SKM-1 treated with dmso at 0.1 percent for 144 hours (cell line): Measurements from ENCODE around the gene ZRANB3.
A peak's percentile ranks its signal among the peaks of the same experiment; 100 is the strongest.
"Not testable (repeated sequence)": the region's sequence is repeated elsewhere in the genome, so short reads cannot be mapped to it uniquely, and the experiment has no call there.

Source experiments
- DNase-seq: peaks from one replicate; lab custom pipeline; 2025; ENCODE audit not compliant: unreplicated experiment; lab: John Stamatoyannopoulos, UW

ZRANB3 gene

GRCh38 chr2:135337071-135337470, 193.9 kb downstream of the ZRANB3 start:
- DNase-seq: no peak

- no peak for DNase-seq
These were observed 195.8 kb downstream of the ZRANB3 start for GRCh38 chr2:135335256-135335655.

GRCh38 chr2:135327146-135327545, 203.9 kb downstream of the ZRANB3 start:
- no peak for DNase-seq

GRCh38 chr2:135320465-135321355, 210.3 kb downstream of the ZRANB3 start:
- no peak for DNase-seq

- no peak for DNase-seq
These were observed 212.2 kb downstream of the ZRANB3 start for GRCh38 chr2:135318808-135319207.

- no peak for DNase-seq
These were observed 213.6 kb downstream of the ZRANB3 start for GRCh38 chr2:135317375-135317774.

- no peak for DNase-seq
These were observed 219.1 kb downstream of the ZRANB3 start for GRCh38 chr2:135311962-135312361.

GRCh38 chr2:135311268-135311667, 219.8 kb downstream of the ZRANB3 start:
- no peak for DNase-seq

- no peak for DNase-seq
These were observed 226.3 kb downstream of the ZRANB3 start for GRCh38 chr2:135304694-135305093.

GRCh38 chr2:135299658-135300244, 231.3 kb downstream of the ZRANB3 start:
- DNase-seq: peak; percentile 31

GRCh38 chr2:135299165-135299564, 231.9 kb downstream of the ZRANB3 start:
- DNase-seq: no peak

- DNase-seq: not testable (repeated sequence)
These were observed 243.9 kb downstream of the ZRANB3 start for GRCh38 chr2:135287121-135287520.

- no peak for DNase-seq
These were observed 245.6 kb downstream of the ZRANB3 start for GRCh38 chr2:135285391-135285790.

GRCh38 chr2:135281379-135281778, 249.6 kb downstream of the ZRANB3 start:
- DNase-seq: no peak

GRCh38 chr2:135279209-135279608, 251.8 kb downstream of the ZRANB3 start:
- DNase-seq: no peak

GRCh38 chr2:135276525-135276924, 254.5 kb downstream of the ZRANB3 start:
- DNase-seq: no peak

- DNase-seq: no peak
These were observed 260.0 kb downstream of the ZRANB3 start for GRCh38 chr2:135271006-135271405.

- no peak for DNase-seq
These were observed 265.0 kb downstream of the ZRANB3 start for GRCh38 chr2:135265960-135266490.

- no peak for DNase-seq
These were observed 271.9 kb downstream of the ZRANB3 start for GRCh38 chr2:135259123-135259522.

- no peak for DNase-seq
These were observed 272.8 kb downstream of the ZRANB3 start for GRCh38 chr2:135258193-135258592.

GRCh38 chr2:135257383-135258090, 273.5 kb downstream of the ZRANB3 start:
- DNase-seq: no peak
